GM18867 (cell line): ENCODE results near the gene SLC25A5.
"Not testable (repeated sequence)": the region's sequence is repeated elsewhere in the genome, so short reads cannot be mapped to it uniquely, and the experiment has no call there.

Experiments used
- ATAC-seq: cut with Tn5 transposase; IDR thresholded peaks from one replicate; pipeline ENCODE4 v1.9.1; 2021; ENCODE audit warnings: mild to moderate bottlenecking, moderate library complexity; ENCODE audit not compliant: unreplicated experiment

Gene SLC25A5

GRCh38 chrX:119502727-119503483 is 34.7 kb downstream of the SLC25A5 start:
- ATAC-seq: no peak

- ATAC-seq: no peak
Measured at GRCh38 chrX:119503484-119503861, 35.2 kb downstream of the SLC25A5 start.

GRCh38 chrX:119505145-119505544 is 36.9 kb downstream of the SLC25A5 start:
- not testable (repeated sequence) for ATAC-seq

- ATAC-seq: no peak
Measured at GRCh38 chrX:119505945-119506344, 37.7 kb downstream of the SLC25A5 start.

- no peak for ATAC-seq
Measured at GRCh38 chrX:119507206-119507605, 39.0 kb downstream of the SLC25A5 start.

- no peak for ATAC-seq
Measured at GRCh38 chrX:119512146-119512800, 44.0 kb downstream of the SLC25A5 start.

GRCh38 chrX:119516157-119516702 is 48.0 kb downstream of the SLC25A5 start:
- peak; percentile 86 for ATAC-seq

- ATAC-seq: no peak
Measured at GRCh38 chrX:119518371-119518770, 50.1 kb downstream of the SLC25A5 start.
